Measurements from ENCODE around the gene PRPSAP2. TPM values are rescaled to one million over a fixed set of nuclear protein-coding genes. Genes with fewer than 3 reads are reported as not detected.

The PRPSAP2 gene
- total and polyA plus RNA-seq, 4 donors: 18.2 to 56.1 (median 23.3) TPM

GRCh38 chr17:18949566-18949965 is 91.6 kb downstream of the PRPSAP2 start:
- Histone ChIP-seq H3K9ac (ENCODE audit: insufficient read depth in 1 of 2, low read length in 2 of 2) (no peak overlapping the region), H3K4me1 (ENCODE audit: control insufficient read depth in 5 of 5, insufficient read depth in 5 of 5, low read length in 5 of 5) (peaks cover 0 to 26% (median 9%) of the 10 kb centered on the region in 5 donors), H3K9me3 (ENCODE audit: control insufficient read depth in 4 of 4, insufficient read depth in 3 of 4, low read length in 3 of 4) (no peaks in the 10 kb centered on the region), H3K36me3 (ENCODE audit: control insufficient read depth in 4 of 4, insufficient read depth in 4 of 4, low read length in 4 of 4) (no peaks in the 10 kb centered on the region), H3K4me3 (no peak overlapping the region), H3K27ac (ENCODE audit: low read depth in 1 of 2, low read length in 1 of 2) (no peak overlapping the region), H3K27me3 (ENCODE audit: control insufficient read depth in 3 of 3, insufficient read depth in 3 of 3, low read length in 2 of 3) (no peaks in the 10 kb centered on the region)
- WGBS, 2 donors: 79 to 87% methylated on average over 6 of the region's 6 CpGs
- ATAC-seq (ENCODE audit: insufficient read depth, low FRiP score) (no peak), DNase-seq (peak; percentile 79 to 91 (median 80))
- TF ChIP-seq CTCF (IDR thresholded peaks at IDR 0.05; ENCODE audit: control extremely low read depth, extremely low read depth): no peak

GRCh38 chr17:18950346-18950745 is 92.4 kb downstream of the PRPSAP2 start:
- Histone ChIP-seq H3K9ac (ENCODE audit: insufficient read depth in 1 of 2, low read length in 2 of 2) (no peak overlapping the region), H3K27me3 (ENCODE audit: control insufficient read depth in 3 of 3, insufficient read depth in 3 of 3, low read length in 2 of 3) (no peaks in the 10 kb centered on the region), H3K4me3 (no peak overlapping the region), H3K36me3 (ENCODE audit: control insufficient read depth in 4 of 4, insufficient read depth in 4 of 4, low read length in 4 of 4) (no peaks in the 10 kb centered on the region), H3K27ac (ENCODE audit: low read depth in 1 of 2, low read length in 1 of 2) (no peak overlapping the region), H3K4me1 (ENCODE audit: control insufficient read depth in 5 of 5, insufficient read depth in 5 of 5, low read length in 5 of 5) (peaks cover 0 to 26% (median 9%) of the 10 kb centered on the region in 5 donors), H3K9me3 (ENCODE audit: control insufficient read depth in 4 of 4, insufficient read depth in 3 of 4, low read length in 3 of 4) (no peaks in the 10 kb centered on the region)
- no peak for ATAC-seq (ENCODE audit: insufficient read depth, low FRiP score)
- 63 to 67% methylated on average over 4 of the region's 4 CpGs for WGBS, 2 donors
- no peak for TF ChIP-seq CTCF (IDR thresholded peaks at IDR 0.05; ENCODE audit: control extremely low read depth, extremely low read depth)
- DNase-seq: peak in 2 of 3 donors; percentile 56 to 60

GRCh38 chr17:18950944-18951905 is 93.3 kb downstream of the PRPSAP2 start:
- DNase-seq: peak; percentile 74 to 85 (median 76)
- Histone ChIP-seq H3K27me3 (ENCODE audit: control insufficient read depth in 3 of 3, insufficient read depth in 3 of 3, low read length in 2 of 3) (no peaks in the 10 kb centered on the region), H3K4me3 (no peak overlapping the region), H3K27ac (ENCODE audit: low read depth in 1 of 2, low read length in 1 of 2) (no peak overlapping the region), H3K4me1 (ENCODE audit: control insufficient read depth in 5 of 5, insufficient read depth in 5 of 5, low read length in 5 of 5) (peaks cover 0 to 26% (median 9%) of the 10 kb centered on the region in 5 donors), H3K36me3 (ENCODE audit: control insufficient read depth in 4 of 4, insufficient read depth in 4 of 4, low read length in 4 of 4) (no peaks in the 10 kb centered on the region), H3K9ac (ENCODE audit: insufficient read depth in 1 of 2, low read length in 2 of 2) (no peak overlapping the region), H3K9me3 (ENCODE audit: control insufficient read depth in 4 of 4, insufficient read depth in 3 of 4, low read length in 3 of 4) (no peaks in the 10 kb centered on the region)
- WGBS, 2 donors: 73 to 79% methylated on average over 34 of the region's 34 CpGs
- TF ChIP-seq CTCF (IDR thresholded peaks at IDR 0.05; ENCODE audit: control extremely low read depth, extremely low read depth): no peak
- no peak for ATAC-seq (ENCODE audit: insufficient read depth, low FRiP score)
